ENCODE measurements around the gene ABL1. TPM values are rescaled to one million over a fixed set of nuclear protein-coding genes. Genes with fewer than 3 reads are reported as not detected.

The ABL1 gene
- total and polyA plus RNA-seq, 4 donors: 12.8 to 98.7 (median 65.1) TPM

- DNase-seq (no peak), ATAC-seq (ENCODE audit: low FRiP score) (no peak)
- H3K4me1 ChIP-seq (ENCODE audit: control insufficient read depth in 1 of 2, insufficient read depth in 2 of 2, low read length in 2 of 2): no peaks in the 10 kb centered on the region
- 77 to 79% methylated on average over 8 of the region's 8 CpGs for WGBS, 2 donors
- no peak overlapping the region for H3K4me3 ChIP-seq (ENCODE audit: low read length in 2 of 2)
- no peaks in the 10 kb centered on the region for H3K9me3 ChIP-seq (ENCODE audit: control insufficient read depth, low read length)
- intact Hi-C loops (cut with DNase I): no loop called here
- peaks cover 2 to 6% of the 10 kb centered on the region in 2 donors for H3K36me3 ChIP-seq (ENCODE audit: control insufficient read depth in 1 of 2, insufficient read depth in 2 of 2, low read length in 1 of 2)
- no peak overlapping the region for H3K27ac ChIP-seq (ENCODE audit: low read depth in 1 of 2, low read length in 2 of 2)
- H3K27me3 ChIP-seq (ENCODE audit: control insufficient read depth in 1 of 2, insufficient read depth in 2 of 2, low read length in 1 of 2): no peaks in the 10 kb centered on the region
Observed at GRCh38 chr9:130854092-130854491, 19.0 kb downstream of the ABL1 start.

- H3K4me3 ChIP-seq (ENCODE audit: low read length in 2 of 2): no peak overlapping the region
- intact Hi-C loops (cut with DNase I): no loop called here
- no peak overlapping the region for H3K27ac ChIP-seq (ENCODE audit: low read depth in 1 of 2, low read length in 2 of 2)
- 87 to 88% methylated on average over 9 of the region's 9 CpGs for WGBS, 2 donors
- peaks cover 2 to 6% of the 10 kb centered on the region in 2 donors for H3K36me3 ChIP-seq (ENCODE audit: control insufficient read depth in 1 of 2, insufficient read depth in 2 of 2, low read length in 1 of 2)
- peaks cover 0 to 1% of the 10 kb centered on the region in 2 donors for H3K4me1 ChIP-seq (ENCODE audit: control insufficient read depth in 1 of 2, insufficient read depth in 2 of 2, low read length in 2 of 2)
- H3K27me3 ChIP-seq (ENCODE audit: control insufficient read depth in 1 of 2, insufficient read depth in 2 of 2, low read length in 1 of 2): no peaks in the 10 kb centered on the region
- ATAC-seq (ENCODE audit: low FRiP score) (no peak), DNase-seq (peak in 1 of 2 donors; percentile 24)
- H3K9me3 ChIP-seq (ENCODE audit: control insufficient read depth, low read length): no peaks in the 10 kb centered on the region
Observed at GRCh38 chr9:130854835-130855234, 19.8 kb downstream of the ABL1 start.

GRCh38 chr9:130856474-130856873, 21.4 kb downstream of the ABL1 start:
- H3K27ac ChIP-seq (ENCODE audit: low read depth in 1 of 2, low read length in 2 of 2): no peak overlapping the region
- 67 to 68% methylated on average over 8 of the region's 8 CpGs for WGBS, 2 donors
- intact Hi-C loops (cut with DNase I): no loop called here
- H3K4me1 ChIP-seq (ENCODE audit: control insufficient read depth in 1 of 2, insufficient read depth in 2 of 2, low read length in 2 of 2): peaks cover 0 to 1% of the 10 kb centered on the region in 2 donors
- peaks cover 2 to 6% of the 10 kb centered on the region in 2 donors for H3K36me3 ChIP-seq (ENCODE audit: control insufficient read depth in 1 of 2, insufficient read depth in 2 of 2, low read length in 1 of 2)
- no peaks in the 10 kb centered on the region for H3K27me3 ChIP-seq (ENCODE audit: control insufficient read depth in 1 of 2, insufficient read depth in 2 of 2, low read length in 1 of 2)
- H3K9me3 ChIP-seq (ENCODE audit: control insufficient read depth, low read length): no peaks in the 10 kb centered on the region
- ATAC-seq (ENCODE audit: low FRiP score) (no peak), DNase-seq (no peak)
- H3K4me3 ChIP-seq (ENCODE audit: low read length in 2 of 2): no peak overlapping the region

GRCh38 chr9:130857864-130858738, 23.0 kb downstream of the ABL1 start:
- H3K36me3 ChIP-seq (ENCODE audit: control insufficient read depth in 1 of 2, insufficient read depth in 2 of 2, low read length in 1 of 2): peaks cover 2 to 6% of the 10 kb centered on the region in 2 donors
- DNase-seq (peak; percentile 76 to 90), ATAC-seq (ENCODE audit: low FRiP score) (peak; percentile 45)
- peak overlapping the region in 1 of 2 donors; percentile 4 for H3K27ac ChIP-seq (ENCODE audit: low read depth in 1 of 2, low read length in 2 of 2)
- intact Hi-C loops (cut with DNase I): no loop called here
- no peaks in the 10 kb centered on the region for H3K27me3 ChIP-seq (ENCODE audit: control insufficient read depth in 1 of 2, insufficient read depth in 2 of 2, low read length in 1 of 2)
- WGBS, 2 donors: 13 to 15% methylated on average over 22 of the region's 22 CpGs
- H3K9me3 ChIP-seq (ENCODE audit: control insufficient read depth, low read length): no peaks in the 10 kb centered on the region
- H3K4me1 ChIP-seq (ENCODE audit: control insufficient read depth in 1 of 2, insufficient read depth in 2 of 2, low read length in 2 of 2): peaks cover 0 to 1% of the 10 kb centered on the region in 2 donors
- H3K4me3 ChIP-seq (ENCODE audit: low read length in 2 of 2): no peak overlapping the region

DNA sequence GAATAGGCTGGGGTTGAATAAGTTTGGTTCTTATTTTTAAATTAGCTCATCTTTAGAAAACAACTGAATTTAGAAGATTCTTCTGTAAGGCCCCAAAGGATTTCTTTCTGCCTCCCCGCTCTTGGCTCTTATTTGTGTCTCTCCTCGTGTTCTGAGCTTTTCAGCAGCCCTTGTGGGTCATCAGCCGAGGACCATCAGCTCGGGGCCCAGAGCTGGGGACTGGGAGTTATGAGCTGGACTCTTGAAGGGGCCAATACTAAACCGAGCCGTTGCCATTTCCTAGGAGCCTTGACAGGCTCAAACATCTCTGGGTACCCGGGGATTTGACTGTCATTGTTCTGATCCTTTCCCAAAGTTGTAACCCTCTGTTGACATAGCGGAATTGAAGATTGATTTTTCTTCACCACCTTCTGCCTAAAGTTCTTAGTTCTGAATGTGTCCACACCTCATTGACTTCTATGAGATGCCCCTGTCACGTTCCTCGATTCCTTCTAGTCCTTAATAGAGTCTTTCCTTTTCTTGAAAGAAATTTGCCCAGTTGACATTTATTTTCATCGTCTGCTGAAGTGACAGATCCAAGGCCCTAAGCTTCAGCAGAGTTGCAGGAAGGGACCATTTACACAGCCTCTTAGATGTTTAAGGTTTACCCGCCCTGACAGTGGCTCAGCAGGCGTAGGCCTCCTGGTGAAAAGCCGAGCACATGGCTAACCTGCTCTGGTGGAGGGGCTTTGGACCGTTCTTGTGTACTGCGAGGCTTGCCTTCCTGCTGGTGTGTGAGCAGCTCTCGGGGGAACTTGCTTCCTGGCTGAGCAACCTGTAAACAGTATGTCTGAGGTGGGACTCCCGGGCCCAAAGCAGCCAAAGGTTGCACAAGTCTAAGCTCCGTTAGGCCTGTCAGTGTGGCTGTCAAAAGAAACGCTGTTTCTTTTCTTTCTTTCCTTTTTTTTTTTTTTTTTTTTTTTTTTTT, 24.0 kb downstream of the ABL1 start:
- peaks cover 0 to 1% of the 10 kb centered on the region in 2 donors for H3K4me1 ChIP-seq (ENCODE audit: control insufficient read depth in 1 of 2, insufficient read depth in 2 of 2, low read length in 2 of 2)
- no peaks in the 10 kb centered on the region for H3K27me3 ChIP-seq (ENCODE audit: control insufficient read depth in 1 of 2, insufficient read depth in 2 of 2, low read length in 1 of 2)
- 34 to 36% methylated on average over 20 of the region's 20 CpGs for WGBS, 2 donors
- no peak overlapping the region for H3K4me3 ChIP-seq (ENCODE audit: low read length in 2 of 2)
- H3K27ac ChIP-seq (ENCODE audit: low read depth in 1 of 2, low read length in 2 of 2): peak overlapping the region; percentile 3 to 72
- no peaks in the 10 kb centered on the region for H3K9me3 ChIP-seq (ENCODE audit: control insufficient read depth, low read length)
- peaks cover 2 to 6% of the 10 kb centered on the region in 2 donors for H3K36me3 ChIP-seq (ENCODE audit: control insufficient read depth in 1 of 2, insufficient read depth in 2 of 2, low read length in 1 of 2)
- intact Hi-C loops (cut with DNase I): no loop called here
- peak in 1 of 2 donors; percentile 61 for DNase-seq
- ATAC-seq (ENCODE audit: low FRiP score): peak; percentile 11

GRCh38 chr9:130860458-130861316, 25.6 kb downstream of the ABL1 start:
- DNase-seq (peak; percentile 92 to 94), ATAC-seq (ENCODE audit: low FRiP score) (peak; percentile 92)
- 8 to 12% methylated on average over 28 of the region's 28 CpGs for WGBS, 2 donors
- Histone ChIP-seq H3K27me3 (ENCODE audit: control insufficient read depth in 1 of 2, insufficient read depth in 2 of 2, low read length in 1 of 2) (no peaks in the 10 kb centered on the region), H3K4me1 (ENCODE audit: control insufficient read depth in 1 of 2, insufficient read depth in 2 of 2, low read length in 2 of 2) (peaks cover 0 to 1% of the 10 kb centered on the region in 2 donors), H3K4me3 (ENCODE audit: low read length in 2 of 2) (no peak overlapping the region), H3K36me3 (ENCODE audit: control insufficient read depth in 1 of 2, insufficient read depth in 2 of 2, low read length in 1 of 2) (peaks cover 0 to 2% of the 10 kb centered on the region in 2 donors), H3K27ac (ENCODE audit: low read depth in 1 of 2, low read length in 2 of 2) (peak overlapping the region; percentile 4 to 83), H3K9me3 (ENCODE audit: control insufficient read depth, low read length) (no peaks in the 10 kb centered on the region)
- intact Hi-C loops (cut with DNase I): loop anchor here (2.0 to 5.0 kb wide), 3 partner anchors 80 to 153 kb away; no protein-coding TSS in a partner anchor

GRCh38 chr9:130861372-130862180, 26.5 kb downstream of the ABL1 start:
- ATAC-seq (ENCODE audit: low FRiP score) (no peak), DNase-seq (no peak)
- intact Hi-C loops (cut with DNase I): loop anchor here (2.0 to 5.0 kb wide), 4 partner anchors 81 to 154 kb away; no protein-coding TSS in a partner anchor
- no peak overlapping the region for H3K4me3 ChIP-seq (ENCODE audit: low read length in 2 of 2)
- peak overlapping the region in 1 of 2 donors; percentile 68 for H3K27ac ChIP-seq (ENCODE audit: low read depth in 1 of 2, low read length in 2 of 2)
- peaks cover 0 to 1% of the 10 kb centered on the region in 2 donors for H3K4me1 ChIP-seq (ENCODE audit: control insufficient read depth in 1 of 2, insufficient read depth in 2 of 2, low read length in 2 of 2)
- peaks cover 0 to 3% of the 10 kb centered on the region in 2 donors for H3K36me3 ChIP-seq (ENCODE audit: control insufficient read depth in 1 of 2, insufficient read depth in 2 of 2, low read length in 1 of 2)
- H3K27me3 ChIP-seq (ENCODE audit: control insufficient read depth in 1 of 2, insufficient read depth in 2 of 2, low read length in 1 of 2): no peaks in the 10 kb centered on the region
- no peaks in the 10 kb centered on the region for H3K9me3 ChIP-seq (ENCODE audit: control insufficient read depth, low read length)
- WGBS, 2 donors: 43 to 50% methylated on average over 8 of the region's 8 CpGs

All from aorta (tissue), 5 donors.